Measurements from ENCODE around the gene CACHD1. TPM values are rescaled to one million over a fixed set of nuclear protein-coding genes. Genes with fewer than 3 reads are reported as not detected.

The CACHD1 gene
- 10 to 100 TPM; 49.6 to 62.6 (median 58.8) TPM for polyA plus RNA-seq (ENCODE audit: insufficient read length in 4 of 4)

- peak in 3 of 4 donors; percentile 76 to 88 (median 88) for DNase-seq (ENCODE audit: low read depth in 4 of 4, low spot score in 2 of 4)
These were observed at the start of gene CACHD1 for GRCh38 chr1:64469977-64470664. Gene CACHD1, plus strand, starts transcription at chr1:64470129. Its CDS starts 616 bp downstream, at chr1:64470745.

- DNase-seq (ENCODE audit: low read depth in 4 of 4, low spot score in 2 of 4): no peak
These were observed 48.6 kb upstream of the CACHD1 start for GRCh38 chr1:64421377-64421776.

GRCh38 chr1:64423526-64423925 is 46.4 kb upstream of the CACHD1 start:
- no peak for DNase-seq (ENCODE audit: low read depth in 4 of 4, low spot score in 2 of 4)

GRCh38 chr1:64424412-64424811 is 45.5 kb upstream of the CACHD1 start:
- no peak for DNase-seq (ENCODE audit: low read depth in 4 of 4, low spot score in 2 of 4)

- DNase-seq (ENCODE audit: low read depth in 4 of 4, low spot score in 2 of 4): no peak
These were observed 44.4 kb upstream of the CACHD1 start for GRCh38 chr1:64425521-64425920.

GRCh38 chr1:64426681-64427080 is 43.2 kb upstream of the CACHD1 start:
- no peak for DNase-seq (ENCODE audit: low read depth in 4 of 4, low spot score in 2 of 4)

GRCh38 chr1:64427879-64428278 is 42.0 kb upstream of the CACHD1 start:
- no peak for DNase-seq (ENCODE audit: low read depth in 4 of 4, low spot score in 2 of 4)

GRCh38 chr1:64433308-64433707 is 36.6 kb upstream of the CACHD1 start:
- DNase-seq (ENCODE audit: low read depth in 4 of 4, low spot score in 2 of 4): no peak

GRCh38 chr1:64433747-64434146 is 36.2 kb upstream of the CACHD1 start:
- no peak for DNase-seq (ENCODE audit: low read depth in 4 of 4, low spot score in 2 of 4)

- DNase-seq (ENCODE audit: low read depth in 4 of 4, low spot score in 2 of 4): no peak
These were observed 34.9 kb upstream of the CACHD1 start for GRCh38 chr1:64435000-64435399.

GRCh38 chr1:64437453-64437852 is 32.5 kb upstream of the CACHD1 start:
- no peak for DNase-seq (ENCODE audit: low read depth in 4 of 4, low spot score in 2 of 4)

- DNase-seq (ENCODE audit: low read depth in 4 of 4, low spot score in 2 of 4): no peak
These were observed 29.6 kb upstream of the CACHD1 start for GRCh38 chr1:64440183-64440826.

GRCh38 chr1:64451440-64451839 is 18.5 kb upstream of the CACHD1 start:
- no peak for DNase-seq (ENCODE audit: low read depth in 4 of 4, low spot score in 2 of 4)

GRCh38 chr1:64453688-64454087 is 16.2 kb upstream of the CACHD1 start:
- DNase-seq (ENCODE audit: low read depth in 4 of 4, low spot score in 2 of 4): no peak

- no peak for DNase-seq (ENCODE audit: low read depth in 4 of 4, low spot score in 2 of 4)
These were observed 11.0 kb upstream of the CACHD1 start for GRCh38 chr1:64458915-64459314.

- no peak for DNase-seq (ENCODE audit: low read depth in 4 of 4, low spot score in 2 of 4)
These were observed 10.2 kb upstream of the CACHD1 start for GRCh38 chr1:64459743-64460142.

GRCh38 chr1:64466033-64466432 is 3.9 kb upstream of the CACHD1 start:
- no peak for DNase-seq (ENCODE audit: low read depth in 4 of 4, low spot score in 2 of 4)

GRCh38 chr1:64469116-64469976 is 583 bp upstream of the CACHD1 start:
- no peak for DNase-seq (ENCODE audit: low read depth in 4 of 4, low spot score in 2 of 4)

GRCh38 chr1:64470665-64471217 is 812 bp downstream of the CACHD1 start:
- DNase-seq (ENCODE audit: low read depth in 4 of 4, low spot score in 2 of 4): no peak

GRCh38 chr1:64471218-64472039 is 1.5 kb downstream of the CACHD1 start:
- DNase-seq (ENCODE audit: low read depth in 4 of 4, low spot score in 2 of 4): peak in 1 of 4 donors; percentile 41

All from left renal cortex interstitium (tissue), 4 donors.